ENCODE results near the gene KCNN3.

Gene KCNN3

DNA sequence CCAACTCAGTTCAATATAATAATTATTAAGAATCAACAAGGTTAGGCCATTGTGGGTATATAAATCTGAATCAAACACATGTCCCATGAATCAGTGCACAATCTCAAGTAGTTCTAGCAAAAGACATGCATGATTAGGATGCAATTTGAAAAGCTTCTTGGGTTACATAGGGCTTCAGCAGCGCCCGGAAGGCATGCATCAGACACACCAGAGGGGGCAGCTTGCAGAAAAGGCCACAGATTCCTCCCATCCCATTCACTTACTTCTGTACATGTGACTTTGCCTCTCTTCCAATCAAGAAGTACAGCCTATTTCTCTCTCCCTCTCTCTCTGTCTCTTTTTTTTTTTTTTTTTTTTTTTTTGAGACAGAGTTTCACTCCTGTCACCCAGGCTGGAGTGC, 91.8 kb downstream of the KCNN3 start:
- no peak for DNase-seq (ENCODE audit: low read depth)
- TF ChIP-seq, protein P1, sequence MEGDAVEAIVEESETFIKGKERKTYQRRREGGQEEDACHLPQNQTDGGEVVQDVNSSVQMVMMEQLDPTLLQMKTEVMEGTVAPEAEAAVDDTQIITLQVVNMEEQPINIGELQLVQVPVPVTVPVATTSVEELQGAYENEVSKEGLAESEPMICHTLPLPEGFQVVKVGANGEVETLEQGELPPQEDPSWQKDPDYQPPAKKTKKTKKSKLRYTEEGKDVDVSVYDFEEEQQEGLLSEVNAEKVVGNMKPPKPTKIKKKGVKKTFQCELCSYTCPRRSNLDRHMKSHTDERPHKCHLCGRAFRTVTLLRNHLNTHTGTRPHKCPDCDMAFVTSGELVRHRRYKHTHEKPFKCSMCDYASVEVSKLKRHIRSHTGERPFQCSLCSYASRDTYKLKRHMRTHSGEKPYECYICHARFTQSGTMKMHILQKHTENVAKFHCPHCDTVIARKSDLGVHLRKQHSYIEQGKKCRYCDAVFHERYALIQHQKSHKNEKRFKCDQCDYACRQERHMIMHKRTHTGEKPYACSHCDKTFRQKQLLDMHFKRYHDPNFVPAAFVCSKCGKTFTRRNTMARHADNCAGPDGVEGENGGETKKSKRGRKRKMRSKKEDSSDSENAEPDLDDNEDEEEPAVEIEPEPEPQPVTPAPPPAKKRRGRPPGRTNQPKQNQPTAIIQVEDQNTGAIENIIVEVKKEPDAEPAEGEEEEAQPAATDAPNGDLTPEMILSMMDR (IDR thresholded peaks at IDR 0.05; ENCODE audit: control insufficient read depth, insufficient read depth, low read depth, low read length, missing control alignments), result no peak
- H3K4me3 ChIP-seq (ENCODE audit: control insufficient read depth, low read depth, low read length), result no peak overlapping the region

GRCh38 chr1:154777781-154778180, 92.3 kb downstream of the KCNN3 start:
- DNase-seq (ENCODE audit: low read depth), result no peak
- TF ChIP-seq, protein P1 (IDR thresholded peaks at IDR 0.05; ENCODE audit: control insufficient read depth, insufficient read depth, low read depth, low read length, missing control alignments), result no peak
- no peak overlapping the region for H3K4me3 ChIP-seq (ENCODE audit: control insufficient read depth, low read depth, low read length)

DNA sequence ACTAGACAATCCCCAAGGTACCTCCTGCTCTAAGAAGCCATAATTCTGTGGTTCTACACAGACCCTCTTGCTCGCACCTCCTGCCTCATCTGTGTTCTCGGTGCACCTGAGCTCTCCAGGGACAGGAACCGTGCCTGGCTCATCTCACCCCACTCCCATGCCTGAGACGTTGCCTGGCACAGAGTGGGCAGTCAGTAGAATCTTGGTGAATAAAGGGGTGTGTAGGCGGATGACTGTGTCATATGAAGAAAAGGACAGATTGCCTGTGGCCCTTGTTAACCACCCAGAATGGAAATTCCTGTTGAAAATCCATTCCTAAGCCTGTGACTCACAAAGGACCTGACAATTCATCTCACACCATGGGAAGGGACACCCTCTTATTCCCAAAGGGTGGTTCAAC, 92.9 kb downstream of the KCNN3 start:
- H3K4me3 ChIP-seq (ENCODE audit: control insufficient read depth, low read depth, low read length), result no peak overlapping the region
- TF ChIP-seq, protein P1 (IDR thresholded peaks at IDR 0.05; ENCODE audit: control insufficient read depth, insufficient read depth, low read depth, low read length, missing control alignments), result no peak
- no peak for DNase-seq (ENCODE audit: low read depth)

- DNase-seq (ENCODE audit: low read depth), result no peak
- no peak overlapping the region for H3K4me3 ChIP-seq (ENCODE audit: control insufficient read depth, low read depth, low read length)
- TF ChIP-seq, protein P1 (IDR thresholded peaks at IDR 0.05; ENCODE audit: control insufficient read depth, insufficient read depth, low read depth, low read length, missing control alignments), result no peak
Observed at GRCh38 chr1:154775621-154776605, 94.2 kb downstream of the KCNN3 start.

- TF ChIP-seq, protein P1 (IDR thresholded peaks at IDR 0.05; ENCODE audit: control insufficient read depth, insufficient read depth, low read depth, low read length, missing control alignments), result no peak
- H3K4me3 ChIP-seq (ENCODE audit: control insufficient read depth, low read depth, low read length), result no peak overlapping the region
- DNase-seq (ENCODE audit: low read depth), result no peak
Observed at GRCh38 chr1:154774175-154774855, 95.8 kb downstream of the KCNN3 start.

GRCh38 chr1:154773551-154773950, 96.5 kb downstream of the KCNN3 start:
- no peak for DNase-seq (ENCODE audit: low read depth)
- no peak overlapping the region for H3K4me3 ChIP-seq (ENCODE audit: control insufficient read depth, low read depth, low read length)
- TF ChIP-seq, protein P1 (IDR thresholded peaks at IDR 0.05; ENCODE audit: control insufficient read depth, insufficient read depth, low read depth, low read length, missing control alignments), result no peak

Measured in AG09309 (cell line).